GM06990 (cell line): ENCODE data around the gene VPS13D.

Source experiments
- DNase-seq: peaks from one replicate; pipeline ENCODE4 v3.0.0-alpha.2; 2011; ENCODE audit not compliant: insufficient read length; ENCODE audit errors: extremely low read depth
- H3K27me3 ChIP-seq: replicated peaks from 2 replicates; pipeline ENCODE4 v1.6.0; 2011; ENCODE audit warnings: low read length; ENCODE audit not compliant: control insufficient read depth, insufficient read depth
- H3K36me3 ChIP-seq: 2 replicates; pipeline ENCODE4 v1.5.1; 2011; ENCODE audit warnings: low read length; ENCODE audit not compliant: control insufficient read depth, insufficient read depth
- H3K4me3 ChIP-seq: replicated peaks from 2 replicates; pipeline ENCODE4 v1.5.1; 2011; ENCODE audit warnings: low read depth, mild to moderate bottlenecking, control low read depth, low read length
- CTCF ChIP-seq: IDR thresholded peaks from 2 replicates; pipeline ENCODE4 v1.5.1; 2011; ENCODE audit warnings: low read length, control low read depth, mild to moderate bottlenecking, inconsistent platforms; ENCODE audit not compliant: insufficient read depth, poor library complexity, severe bottlenecking

Gene VPS13D

DNA sequence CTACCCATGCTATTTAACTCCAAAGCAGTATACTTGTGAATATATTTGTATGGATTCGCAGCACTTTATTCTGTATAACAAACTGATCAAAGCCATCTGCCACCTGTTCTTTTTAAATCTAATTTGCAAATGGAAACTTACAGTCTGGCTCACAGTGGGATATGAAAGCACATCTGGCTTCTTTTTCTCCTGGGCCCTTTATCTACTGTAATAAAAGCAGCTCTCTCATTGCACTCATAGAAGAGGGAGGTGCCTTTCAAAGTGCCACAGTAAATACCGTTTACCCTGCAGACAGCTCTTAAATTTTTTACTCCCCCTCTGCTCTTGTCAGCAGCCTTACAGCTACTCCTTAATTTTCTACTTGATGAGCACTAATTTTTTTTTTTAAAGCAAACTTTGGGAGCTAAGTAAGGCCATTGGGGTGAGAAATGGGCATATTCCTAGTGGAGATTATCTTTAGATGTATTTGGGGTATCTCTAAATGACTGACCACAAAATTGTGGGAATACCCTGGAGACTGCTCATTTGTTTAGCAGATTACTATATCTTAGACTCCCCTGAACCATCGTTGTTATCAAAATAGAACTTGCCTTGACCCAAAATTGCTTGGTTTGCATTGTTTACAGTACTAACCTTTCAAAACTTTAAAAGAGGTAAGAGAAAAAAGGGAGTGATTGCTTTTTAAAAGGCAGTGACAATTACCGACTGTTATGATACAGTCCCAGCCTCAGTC lies 110.1 kb downstream of the VPS13D start:
- no peak overlapping the region for H3K4me3 ChIP-seq
- no peak for DNase-seq
- no peak for TF ChIP-seq CTCF
- no peaks in the 10 kb centered on the region; the same call in 1 of the 2 replicates for H3K36me3 ChIP-seq
- H3K27me3 ChIP-seq: no peaks in the 10 kb centered on the region

DNA sequence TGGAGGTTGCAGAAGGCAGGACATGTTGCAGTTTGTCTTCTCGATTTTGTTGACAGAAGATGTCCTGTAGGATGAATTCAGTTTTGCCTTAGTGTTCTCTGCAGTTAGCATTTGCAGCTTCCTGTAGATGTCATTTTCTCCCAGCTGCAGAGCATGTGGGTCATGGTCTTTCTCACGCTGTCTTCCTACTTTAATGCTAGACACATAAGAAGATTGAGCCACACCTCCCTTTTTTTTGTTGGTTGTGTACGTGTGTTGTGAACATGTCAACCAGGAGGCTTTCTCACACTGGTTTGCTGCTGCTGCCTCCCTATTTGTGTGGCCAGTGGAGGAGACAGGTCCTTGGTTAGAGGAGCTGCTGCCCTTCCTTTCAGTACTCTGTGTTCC lies 110.7 kb downstream of the VPS13D start:
- Histone ChIP-seq H3K4me3 (no peak overlapping the region), H3K27me3 (no peaks in the 10 kb centered on the region), H3K36me3 (no peaks in the 10 kb centered on the region)
- TF ChIP-seq CTCF: no peak
- no peak for DNase-seq

GRCh38 chr1:12341667-12342066 lies 111.8 kb downstream of the VPS13D start:
- Histone ChIP-seq H3K27me3 (no peaks in the 10 kb centered on the region), H3K36me3 (no peaks in the 10 kb centered on the region), H3K4me3 (no peak overlapping the region)
- no peak for TF ChIP-seq CTCF
- no peak for DNase-seq

DNA sequence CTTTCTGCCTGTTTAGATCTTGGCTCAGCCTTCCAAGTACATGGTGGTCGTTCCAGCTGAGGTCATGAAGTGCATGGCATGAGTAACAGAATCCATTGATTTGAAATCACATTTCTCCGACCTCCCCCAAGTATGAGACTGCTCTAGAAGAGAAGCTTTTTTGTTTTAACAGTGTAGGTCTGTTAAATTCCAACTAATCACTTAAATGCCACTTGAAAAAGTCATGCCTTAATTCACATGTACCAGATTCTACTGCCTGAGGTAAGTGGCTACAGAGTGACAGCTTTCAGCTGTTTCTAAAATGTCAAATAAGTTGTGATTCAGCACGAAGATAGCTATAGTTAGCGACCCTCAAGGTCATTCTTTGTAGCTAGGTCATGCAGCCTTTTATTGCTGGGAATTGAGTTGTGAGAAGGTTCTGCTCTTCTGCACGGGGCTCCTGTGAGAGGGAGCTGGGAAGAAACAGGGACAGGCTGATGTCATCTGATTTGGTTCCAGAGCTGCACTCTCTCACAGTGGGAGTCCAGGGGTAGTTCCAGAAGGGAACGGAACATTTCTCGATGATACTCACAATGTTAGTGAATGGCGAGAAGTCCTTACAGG lies 112.7 kb downstream of the VPS13D start:
- no peak for DNase-seq
- no peak for TF ChIP-seq CTCF

GRCh38 chr1:12343823-12344487 lies 114.1 kb downstream of the VPS13D start:
- H3K4me3 ChIP-seq: no peak overlapping the region
- no peak for TF ChIP-seq CTCF
- H3K36me3 ChIP-seq: peaks cover 3% of the 10 kb centered on the region
- H3K27me3 ChIP-seq: no peaks in the 10 kb centered on the region
- no peak for DNase-seq

More for the DNA sequence above, 112.7 kb downstream of the VPS13D start:
- H3K27me3 ChIP-seq: no peaks in the 10 kb centered on the region
- no peaks in the 10 kb centered on the region for H3K36me3 ChIP-seq
- no peak overlapping the region for H3K4me3 ChIP-seq
